GM21360 (cell line): Measurements from ENCODE around the gene GPATCH8.
A peak's percentile ranks its signal among the peaks of the same experiment; 100 is the strongest.

Experiments
- ATAC-seq: cut with Tn5 transposase; IDR thresholded peaks from one replicate; pipeline ENCODE4 v1.9.1; 2021; ENCODE audit warnings: mild to moderate bottlenecking, moderate library complexity; ENCODE audit not compliant: unreplicated experiment

Gene GPATCH8

GRCh38 chr17:44359006-44359405 lies 144.2 kb downstream of the GPATCH8 start:
- ATAC-seq, result no peak

DNA sequence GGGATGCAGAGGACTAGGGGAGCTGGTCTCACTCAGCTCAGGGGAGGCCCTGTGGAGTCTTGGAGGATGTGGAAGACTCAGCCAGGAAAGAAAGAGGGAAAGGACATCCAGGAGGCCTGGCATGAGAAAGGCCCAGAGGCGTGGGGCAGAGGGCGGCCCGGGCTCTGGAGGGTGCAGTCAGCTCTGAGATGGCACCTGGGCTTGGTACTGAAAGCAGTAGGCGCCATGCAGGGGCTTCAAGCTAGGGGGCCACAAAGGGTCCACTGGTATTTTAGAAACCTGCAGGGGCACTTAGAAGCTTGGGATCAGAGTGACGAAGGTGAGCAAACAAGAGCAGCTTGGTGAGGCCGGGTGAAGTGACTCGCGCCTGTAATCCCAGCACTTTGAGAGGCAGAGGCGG lies 145.1 kb downstream of the GPATCH8 start:
- ATAC-seq, result no peak

DNA sequence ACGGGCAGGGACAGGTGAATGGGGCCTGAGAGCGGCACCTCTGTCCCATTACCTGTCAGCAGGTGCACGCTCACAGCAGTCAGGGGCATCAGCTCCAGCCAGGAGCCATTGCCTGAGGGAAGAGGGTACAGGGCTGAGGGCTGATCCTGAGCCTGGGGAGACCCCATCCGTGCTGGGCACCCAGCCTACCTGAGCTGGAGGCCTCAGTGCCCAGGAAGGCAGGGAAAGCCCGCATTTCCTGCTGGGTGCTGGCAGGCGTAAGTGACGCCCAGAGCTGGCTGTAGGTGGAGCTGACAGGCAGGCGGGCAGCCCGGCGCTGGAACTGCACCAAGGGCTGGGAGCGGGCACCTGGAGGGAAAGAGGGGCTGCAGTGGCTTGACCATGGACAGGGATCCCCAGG lies 147.0 kb downstream of the GPATCH8 start:
- ATAC-seq, result no peak

DNA sequence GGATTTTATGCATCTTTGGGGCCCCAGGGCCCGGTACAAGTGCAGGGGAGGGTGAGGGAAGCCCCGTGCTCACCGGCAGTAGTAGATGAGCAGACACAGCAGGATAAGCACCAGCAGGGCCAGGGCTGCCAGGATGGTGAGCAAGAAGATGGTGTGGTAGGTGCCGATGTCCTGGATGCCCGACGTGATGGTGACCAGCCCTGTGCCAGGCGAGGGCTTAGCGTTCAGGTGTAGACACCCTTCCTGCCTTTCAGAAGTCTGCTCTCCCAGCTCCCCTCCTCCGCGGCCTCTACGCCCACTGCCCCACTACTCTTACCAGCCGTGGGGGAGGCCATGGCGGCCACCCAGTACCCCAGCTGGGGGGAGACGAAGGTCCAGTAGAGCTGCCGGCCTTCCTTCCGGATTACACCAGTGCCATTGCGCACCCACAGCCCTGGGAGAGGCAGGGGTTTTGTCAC lies 147.5 kb downstream of the GPATCH8 start:
- ATAC-seq, result no peak

GRCh38 chr17:44354582-44355561 lies 148.3 kb downstream of the GPATCH8 start:
- no peak for ATAC-seq

DNA sequence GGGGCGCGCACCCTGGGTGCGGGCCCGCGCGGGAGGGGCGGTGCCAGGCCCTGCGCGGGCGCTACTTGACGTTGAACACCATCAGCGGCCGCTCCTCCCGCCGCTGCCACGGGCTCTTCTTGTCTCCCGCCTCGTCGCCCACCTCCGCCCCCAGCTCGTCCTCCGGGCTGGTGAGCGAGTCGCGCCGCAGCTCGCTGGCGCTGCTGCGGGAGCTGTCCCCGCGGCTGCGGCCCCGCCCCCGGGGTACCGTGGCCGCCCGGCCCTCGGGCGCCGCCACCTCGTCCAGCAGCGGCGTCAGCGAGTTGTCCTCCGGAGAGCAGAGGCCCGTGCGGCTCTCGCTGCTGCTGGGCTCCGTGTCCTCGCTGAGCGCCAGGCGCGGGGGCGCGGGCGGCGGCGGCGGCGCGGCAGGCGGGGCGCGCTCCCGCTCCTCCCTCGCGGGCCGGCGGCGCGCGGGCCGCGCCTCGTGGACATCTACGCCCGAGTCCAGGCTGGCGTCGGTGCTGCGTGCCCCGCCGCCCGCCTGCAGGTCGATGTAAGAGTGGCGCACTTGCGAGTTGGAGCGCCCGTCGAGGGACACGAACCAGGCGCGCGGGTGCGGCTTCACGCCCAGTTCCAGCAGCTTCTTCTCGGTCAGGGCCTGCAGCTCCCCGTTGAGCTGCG lies 149.4 kb downstream of the GPATCH8 start:
- no peak for ATAC-seq

DNA sequence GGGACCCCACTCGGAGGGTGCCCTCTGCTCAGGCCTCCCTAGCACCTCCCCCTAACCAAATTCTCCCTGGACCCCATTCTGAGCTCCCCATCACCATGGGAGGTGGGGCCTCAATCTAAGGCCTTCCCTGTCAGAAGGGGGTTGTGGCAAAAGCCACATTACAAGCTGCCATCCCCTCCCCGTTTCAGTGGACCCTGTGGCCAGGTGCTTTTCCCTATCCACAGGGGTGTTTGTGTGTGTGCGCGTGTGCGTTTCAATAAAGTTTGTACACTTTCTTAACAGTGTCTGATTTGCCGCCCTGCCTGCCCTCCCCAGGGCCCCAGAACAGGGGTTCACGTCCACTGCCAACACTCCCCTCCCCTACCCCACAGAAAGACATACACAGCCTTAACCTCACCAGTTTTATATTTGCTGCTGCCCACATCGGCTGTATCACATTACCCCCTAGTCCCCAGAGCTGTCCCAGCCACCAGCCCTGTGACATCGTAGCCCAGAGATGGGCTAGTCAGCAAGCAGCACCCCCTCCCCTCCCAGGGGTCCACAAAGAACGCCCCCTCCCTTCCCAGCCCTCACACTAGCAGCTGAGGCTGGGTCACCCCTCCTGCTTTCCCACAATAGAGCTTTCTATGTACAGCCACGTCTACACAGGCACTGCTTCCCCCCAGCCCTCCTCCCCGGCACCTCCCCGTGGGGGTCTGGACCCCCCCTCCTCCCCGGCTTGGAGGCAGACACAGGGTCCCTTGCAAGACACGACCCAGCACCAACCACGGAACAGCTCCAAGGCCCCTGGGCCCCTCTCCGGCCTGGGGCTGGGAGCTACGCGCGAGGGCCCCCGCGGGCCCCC lies 150.2 kb downstream of the GPATCH8 start:
- ATAC-seq, result no peak

DNA sequence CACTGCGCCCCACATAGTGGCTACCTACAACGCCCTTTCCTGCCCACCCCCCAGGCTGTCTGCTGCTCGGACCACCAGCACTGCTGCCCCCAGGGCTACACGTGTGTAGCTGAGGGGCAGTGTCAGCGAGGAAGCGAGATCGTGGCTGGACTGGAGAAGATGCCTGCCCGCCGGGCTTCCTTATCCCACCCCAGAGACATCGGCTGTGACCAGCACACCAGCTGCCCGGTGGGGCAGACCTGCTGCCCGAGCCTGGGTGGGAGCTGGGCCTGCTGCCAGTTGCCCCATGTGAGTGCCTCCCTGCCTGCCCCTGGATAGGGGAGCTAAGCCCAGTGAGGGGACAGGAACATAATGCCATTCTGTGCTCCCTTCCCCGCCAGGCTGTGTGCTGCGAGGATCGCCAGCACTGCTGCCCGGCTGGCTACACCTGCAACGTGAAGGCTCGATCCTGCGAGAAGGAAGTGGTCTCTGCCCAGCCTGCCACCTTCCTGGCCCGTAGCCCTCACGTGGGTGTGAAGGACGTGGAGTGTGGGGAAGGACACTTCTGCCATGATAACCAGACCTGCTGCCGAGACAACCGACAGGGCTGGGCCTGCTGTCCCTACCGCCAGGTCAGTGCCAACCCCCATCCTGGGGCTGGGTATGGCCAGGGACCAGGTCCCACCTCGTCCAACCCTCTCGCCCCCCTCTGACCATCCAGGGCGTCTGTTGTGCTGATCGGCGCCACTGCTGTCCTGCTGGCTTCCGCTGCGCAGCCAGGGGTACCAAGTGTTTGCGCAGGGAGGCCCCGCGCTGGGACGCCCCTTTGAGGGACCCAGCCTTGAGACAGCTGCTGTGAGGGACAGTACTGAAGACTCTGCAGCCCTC lies 151.0 kb downstream of the GPATCH8 start:
- no peak for ATAC-seq

DNA sequence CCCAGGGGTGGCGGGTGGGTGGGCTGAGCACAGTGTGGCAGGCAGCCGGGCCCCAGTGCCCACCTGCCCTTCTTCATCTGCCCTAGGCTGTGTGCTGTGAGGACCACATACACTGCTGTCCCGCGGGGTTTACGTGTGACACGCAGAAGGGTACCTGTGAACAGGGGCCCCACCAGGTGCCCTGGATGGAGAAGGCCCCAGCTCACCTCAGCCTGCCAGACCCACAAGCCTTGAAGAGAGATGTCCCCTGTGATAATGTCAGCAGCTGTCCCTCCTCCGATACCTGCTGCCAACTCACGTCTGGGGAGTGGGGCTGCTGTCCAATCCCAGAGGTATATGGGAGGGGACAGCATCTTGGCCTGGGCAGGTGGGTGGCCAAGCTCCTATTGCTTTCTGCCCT lies 151.7 kb downstream of the GPATCH8 start:
- no peak for ATAC-seq

DNA sequence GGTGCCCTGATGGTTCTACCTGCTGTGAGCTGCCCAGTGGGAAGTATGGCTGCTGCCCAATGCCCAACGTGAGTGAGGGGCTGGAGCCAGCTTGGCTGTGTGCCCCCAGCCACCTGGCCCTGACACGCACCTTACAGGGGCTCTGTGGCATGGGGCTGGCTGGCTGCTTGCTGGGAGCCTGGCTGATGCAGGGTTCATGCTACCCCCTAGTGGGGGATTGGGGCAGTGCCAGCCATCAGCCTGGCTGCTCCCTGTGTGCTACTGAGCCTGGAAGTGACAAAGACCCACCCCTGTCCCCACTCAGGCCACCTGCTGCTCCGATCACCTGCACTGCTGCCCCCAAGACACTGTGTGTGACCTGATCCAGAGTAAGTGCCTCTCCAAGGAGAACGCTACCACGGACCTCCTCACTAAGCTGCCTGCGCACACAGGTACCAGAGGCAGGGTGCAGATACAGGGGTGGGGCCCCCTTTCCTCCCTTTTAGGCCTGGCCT lies 152.4 kb downstream of the GPATCH8 start:
- ATAC-seq, result no peak

- ATAC-seq, result no peak
Observed at GRCh38 chr17:44349553-44350070, 153.6 kb downstream of the GPATCH8 start.

DNA sequence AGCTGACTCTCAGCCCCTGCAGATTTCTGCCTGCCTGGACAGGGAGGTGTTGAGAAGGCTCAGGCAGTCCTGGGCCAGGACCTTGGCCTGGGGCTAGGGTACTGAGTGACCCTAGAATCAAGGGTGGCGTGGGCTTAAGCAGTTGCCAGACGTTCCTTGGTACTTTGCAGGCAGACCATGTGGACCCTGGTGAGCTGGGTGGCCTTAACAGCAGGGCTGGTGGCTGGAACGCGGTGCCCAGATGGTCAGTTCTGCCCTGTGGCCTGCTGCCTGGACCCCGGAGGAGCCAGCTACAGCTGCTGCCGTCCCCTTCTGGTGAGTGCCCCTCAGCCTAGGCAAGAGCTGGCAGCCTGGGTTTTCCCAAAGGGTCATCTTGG lies 154.2 kb downstream of the GPATCH8 start:
- no peak for ATAC-seq

GRCh38 chr17:44348234-44348987 lies 154.8 kb downstream of the GPATCH8 start:
- peak; percentile 43 for ATAC-seq
